SU-DHL-6 (cell line): Measurements from ENCODE around the gene RBM4.

Source experiments
- H2AFZ ChIP-seq: fragments of 200-600 bp; sonication (generic); 2 replicates; pipeline ENCODE4 v1.6.1; 2014; ENCODE audit warnings: low read depth, mild to moderate bottlenecking, moderate library complexity, mixed read lengths, antibody characterized with exemption, low read length; ENCODE audit not compliant: severe bottlenecking
- H3F3A ChIP-seq: fragments of 200-600 bp; shearing (Covaris generic); 2 replicates; pipeline ENCODE4 v1.6.0; 2016; ENCODE audit warnings: antibody characterized with exemption, mild to moderate bottlenecking; ENCODE audit not compliant: insufficient read depth
- H3K27ac ChIP-seq: fragments of 200-600 bp; sonication (generic); 2 replicates; pipeline ENCODE4 v1.5.1; 2016; ENCODE audit warnings: low read depth, mild to moderate bottlenecking, low read length, moderate library complexity, mixed read lengths
- H3K27me3 ChIP-seq: fragments of 200-600 bp; sonication (generic), shearing (Covaris generic); 2 replicates; pipeline ENCODE4 v1.6.0; 2014; ENCODE audit warnings: mild to moderate bottlenecking, low read length
- H3K36me3 ChIP-seq: fragments of 200-600 bp; sonication (generic); 2 replicates; pipeline ENCODE4 v1.6.1; 2014; ENCODE audit warnings: mild to moderate bottlenecking, low read length, mixed read lengths
- H3K4me2 ChIP-seq: fragments of 300-600, 200-600 bp; shearing (Covaris generic), sonication (generic); 2 replicates; pipeline ENCODE4 v1.6.0; 2014; ENCODE audit warnings: low read length, low read depth, mild to moderate bottlenecking; ENCODE audit not compliant: poor library complexity, severe bottlenecking
- H3K4me3 ChIP-seq: fragments of 200-600 bp; sonication (generic); 2 replicates; pipeline ENCODE4 v1.5.1; 2014; ENCODE audit warnings: antibody characterized with exemption, low read length, mild to moderate bottlenecking, mixed read lengths; ENCODE audit not compliant: insufficient read depth, poor library complexity, severe bottlenecking
- H3K79me2 ChIP-seq: fragments of 200-600 bp; sonication (generic); 2 replicates; pipeline ENCODE4 v1.6.1; 2014; ENCODE audit warnings: mild to moderate bottlenecking, low read length, moderate library complexity; ENCODE audit not compliant: insufficient read depth
- H3K9ac ChIP-seq: fragments of 200-600 bp; sonication (generic); 2 replicates; pipeline ENCODE4 v1.7.0; 2014; ENCODE audit warnings: mild to moderate bottlenecking, low read length
- H3K9me2 ChIP-seq: fragments of 200-600 bp; sonication (generic); replicated peaks from 2 replicates; pipeline ENCODE4 v1.6.1; 2014; ENCODE audit warnings: low read length; ENCODE audit not compliant: insufficient read depth
- H3K9me3 ChIP-seq: fragments of 200-600 bp; sonication (generic); 2 replicates; pipeline ENCODE4 v1.6.1; 2014; ENCODE audit warnings: low read length, mixed read lengths; ENCODE audit not compliant: insufficient read depth
- H4K20me1 ChIP-seq: fragments of 200-600 bp; sonication (generic); 2 replicates; pipeline ENCODE4 v1.6.1; 2014; ENCODE audit warnings: low read depth, mild to moderate bottlenecking, antibody characterized with exemption, low read length, moderate library complexity, mixed read lengths
- CTCF ChIP-seq: fragments of 200-600 bp; sonication (generic); IDR thresholded peaks from one replicate; pipeline ENCODE4 v1.5.1; 2017; ENCODE audit warnings: antibody characterized with exemption, mild to moderate bottlenecking, low read length, moderate library complexity; ENCODE audit not compliant: insufficient read depth, poor library complexity, severe bottlenecking
- EZH2phosphoT487 ChIP-seq: fragments of 200-600 bp; sonication (generic), shearing (Covaris generic); conservative IDR thresholded peaks from 2 replicates; pipeline ENCODE4 v1.6.1; 2018; ENCODE audit warnings: mild to moderate bottlenecking, antibody characterized with exemption, low read length, moderate library complexity, mixed read lengths

RBM4 gene

GRCh38 chr11:66631883-66632282 lies 6.6 kb upstream of the RBM4 start:
- Histone ChIP-seq H3K9ac (no peak overlapping the region), H3K9me3 (no peaks in the 10 kb centered on the region), H3K27me3 (no peaks in the 10 kb centered on the region), H3K36me3 (peaks cover 28% of the 10 kb centered on the region), H3K27ac (no peak overlapping the region), H3K79me2 (peaks cover 93% of the 10 kb centered on the region), H4K20me1 (peaks cover 13% of the 10 kb centered on the region; the same call in 1 of the 2 replicates), H3F3A (peaks cover 43% of the 10 kb centered on the region), H2AFZ (no peak overlapping the region), H3K4me2 (no peak overlapping the region), H3K4me3 (no peak overlapping the region), H3K9me2 (no peaks in the 10 kb centered on the region)
- TF ChIP-seq CTCF (no peak), EZH2phosphoT487 (no peak)

GRCh38 chr11:66632952-66633351 lies 5.6 kb upstream of the RBM4 start:
- Histone ChIP-seq H3K9me3 (no peaks in the 10 kb centered on the region), H3F3A (peaks cover 53% of the 10 kb centered on the region), H3K4me3 (no peak overlapping the region), H3K9me2 (no peaks in the 10 kb centered on the region), H2AFZ (no peak overlapping the region), H3K27me3 (no peaks in the 10 kb centered on the region), H4K20me1 (peaks cover 8% of the 10 kb centered on the region; the same call in 1 of the 2 replicates), H3K27ac (no peak overlapping the region), H3K4me2 (no peak overlapping the region), H3K9ac (no peak overlapping the region), H3K79me2 (peaks cover 85% of the 10 kb centered on the region), H3K36me3 (peaks cover 20% of the 10 kb centered on the region)
- TF ChIP-seq CTCF (no peak), EZH2phosphoT487 (no peak)

- Histone ChIP-seq H3K4me3 (no peak overlapping the region), H3K9ac (no peak overlapping the region), H3K9me2 (no peaks in the 10 kb centered on the region), H2AFZ (no peak overlapping the region), H3F3A (peaks cover 45% of the 10 kb centered on the region), H3K27ac (peak overlapping the region; percentile 6; the same call in 1 of the 2 replicates), H3K36me3 (peaks cover 26% of the 10 kb centered on the region), H4K20me1 (peaks cover 20% of the 10 kb centered on the region), H3K9me3 (no peaks in the 10 kb centered on the region), H3K79me2 (peaks cover 82% of the 10 kb centered on the region), H3K27me3 (no peaks in the 10 kb centered on the region), H3K4me2 (no peak overlapping the region)
- no peak for TF ChIP-seq EZH2phosphoT487
- no peak for TF ChIP-seq CTCF
Observed at GRCh38 chr11:66636411-66636810, 2.1 kb upstream of the RBM4 start.
